ENCODE data around the gene TM4SF4. TPM values are rescaled to one million over a fixed set of nuclear protein-coding genes. Genes with fewer than 3 reads are reported as not detected.

Gene TM4SF4
- total RNA-seq, 4 donors from 2014 or later, result 3.4 TPM; not detected in 3

DNA sequence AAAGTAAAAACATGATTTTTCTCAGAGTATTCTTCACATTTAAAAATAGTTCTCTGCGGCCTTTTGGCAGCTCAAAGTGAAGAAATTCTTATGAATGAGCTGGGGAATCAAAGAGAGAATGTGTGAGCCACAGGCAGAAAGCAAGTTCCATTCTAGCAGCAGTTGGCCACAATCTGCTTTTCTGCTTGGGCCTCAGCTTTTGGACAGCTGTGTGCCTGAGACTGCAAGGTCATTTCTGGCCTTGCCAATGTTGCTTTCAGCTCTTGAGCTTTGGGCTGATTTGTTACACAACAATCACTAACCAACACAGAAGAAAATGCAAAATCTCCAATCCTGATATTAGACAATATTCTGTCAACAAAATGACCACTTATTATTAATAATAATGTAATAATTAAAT is 14.4 kb upstream of the TM4SF4 start:
- no peak overlapping the region for H3K27ac ChIP-seq
- no peaks in the 10 kb centered on the region for H3K27me3 ChIP-seq
- intact Hi-C loops (cut with DNase I), result no loop called here
- H3K36me3 ChIP-seq, result no peaks in the 10 kb centered on the region
- no peak for DNase-seq
- H3K4me1 ChIP-seq, result no peaks in the 10 kb centered on the region
- no peak for TF ChIP-seq POLR2A (IDR thresholded peaks at IDR 0.05)
- TF ChIP-seq, protein P1, sequence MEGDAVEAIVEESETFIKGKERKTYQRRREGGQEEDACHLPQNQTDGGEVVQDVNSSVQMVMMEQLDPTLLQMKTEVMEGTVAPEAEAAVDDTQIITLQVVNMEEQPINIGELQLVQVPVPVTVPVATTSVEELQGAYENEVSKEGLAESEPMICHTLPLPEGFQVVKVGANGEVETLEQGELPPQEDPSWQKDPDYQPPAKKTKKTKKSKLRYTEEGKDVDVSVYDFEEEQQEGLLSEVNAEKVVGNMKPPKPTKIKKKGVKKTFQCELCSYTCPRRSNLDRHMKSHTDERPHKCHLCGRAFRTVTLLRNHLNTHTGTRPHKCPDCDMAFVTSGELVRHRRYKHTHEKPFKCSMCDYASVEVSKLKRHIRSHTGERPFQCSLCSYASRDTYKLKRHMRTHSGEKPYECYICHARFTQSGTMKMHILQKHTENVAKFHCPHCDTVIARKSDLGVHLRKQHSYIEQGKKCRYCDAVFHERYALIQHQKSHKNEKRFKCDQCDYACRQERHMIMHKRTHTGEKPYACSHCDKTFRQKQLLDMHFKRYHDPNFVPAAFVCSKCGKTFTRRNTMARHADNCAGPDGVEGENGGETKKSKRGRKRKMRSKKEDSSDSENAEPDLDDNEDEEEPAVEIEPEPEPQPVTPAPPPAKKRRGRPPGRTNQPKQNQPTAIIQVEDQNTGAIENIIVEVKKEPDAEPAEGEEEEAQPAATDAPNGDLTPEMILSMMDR (IDR thresholded peaks at IDR 0.05), result no peak
- H3K4me3 ChIP-seq (replicated peaks in 1 of 3), result no peak overlapping the region
- no peaks in the 10 kb centered on the region for H3K9me3 ChIP-seq
- WGBS, 2 donors, result 50 to 80% methylated on average over 1 of the region's 1 CpG

GRCh38 chr3:149462051-149462450 is 12.4 kb upstream of the TM4SF4 start:
- Histone ChIP-seq H3K4me1 (no peaks in the 10 kb centered on the region), H3K9me3 (no peaks in the 10 kb centered on the region), H3K27me3 (no peaks in the 10 kb centered on the region), H3K4me3 (replicated peaks in 1 of 3) (no peak overlapping the region), H3K36me3 (no peaks in the 10 kb centered on the region), H3K27ac (no peak overlapping the region)
- intact Hi-C loops (cut with DNase I), result no loop called here
- WGBS, 2 donors, result 97 to 98% methylated on average over 3 of the region's 3 CpGs
- no peak for DNase-seq
- TF ChIP-seq, protein P1 (IDR thresholded peaks at IDR 0.05), result no peak
- TF ChIP-seq POLR2A (IDR thresholded peaks at IDR 0.05), result no peak

GRCh38 chr3:149462581-149463011 is 11.9 kb upstream of the TM4SF4 start:
- intact Hi-C loops (cut with DNase I), result no loop called here
- no peaks in the 10 kb centered on the region for H3K4me1 ChIP-seq
- no peaks in the 10 kb centered on the region for H3K27me3 ChIP-seq
- no peak for TF ChIP-seq POLR2A (IDR thresholded peaks at IDR 0.05)
- TF ChIP-seq, protein P1 (IDR thresholded peaks at IDR 0.05), result no peak
- no peak overlapping the region for H3K4me3 ChIP-seq (replicated peaks in 1 of 3)
- no peak overlapping the region for H3K27ac ChIP-seq
- 68 to 70% methylated on average over 2 of the region's 2 CpGs for WGBS, 2 donors
- H3K9me3 ChIP-seq, result no peaks in the 10 kb centered on the region
- no peak for DNase-seq
- no peaks in the 10 kb centered on the region for H3K36me3 ChIP-seq

- H3K4me1 ChIP-seq, result no peaks in the 10 kb centered on the region
- no peak for DNase-seq
- H3K9me3 ChIP-seq, result no peaks in the 10 kb centered on the region
- H3K4me3 ChIP-seq (replicated peaks in 1 of 3), result no peak overlapping the region
- no peak overlapping the region for H3K27ac ChIP-seq
- no peak for TF ChIP-seq POLR2A (IDR thresholded peaks at IDR 0.05)
- no peaks in the 10 kb centered on the region for H3K36me3 ChIP-seq
- H3K27me3 ChIP-seq, result no peaks in the 10 kb centered on the region
- intact Hi-C loops (cut with DNase I), result no loop called here
- 96 to 97% methylated on average over 18 of the region's 18 CpGs for WGBS, 2 donors
These were observed 10.6 kb upstream of the TM4SF4 start for GRCh38 chr3:149463921-149464320.

DNA sequence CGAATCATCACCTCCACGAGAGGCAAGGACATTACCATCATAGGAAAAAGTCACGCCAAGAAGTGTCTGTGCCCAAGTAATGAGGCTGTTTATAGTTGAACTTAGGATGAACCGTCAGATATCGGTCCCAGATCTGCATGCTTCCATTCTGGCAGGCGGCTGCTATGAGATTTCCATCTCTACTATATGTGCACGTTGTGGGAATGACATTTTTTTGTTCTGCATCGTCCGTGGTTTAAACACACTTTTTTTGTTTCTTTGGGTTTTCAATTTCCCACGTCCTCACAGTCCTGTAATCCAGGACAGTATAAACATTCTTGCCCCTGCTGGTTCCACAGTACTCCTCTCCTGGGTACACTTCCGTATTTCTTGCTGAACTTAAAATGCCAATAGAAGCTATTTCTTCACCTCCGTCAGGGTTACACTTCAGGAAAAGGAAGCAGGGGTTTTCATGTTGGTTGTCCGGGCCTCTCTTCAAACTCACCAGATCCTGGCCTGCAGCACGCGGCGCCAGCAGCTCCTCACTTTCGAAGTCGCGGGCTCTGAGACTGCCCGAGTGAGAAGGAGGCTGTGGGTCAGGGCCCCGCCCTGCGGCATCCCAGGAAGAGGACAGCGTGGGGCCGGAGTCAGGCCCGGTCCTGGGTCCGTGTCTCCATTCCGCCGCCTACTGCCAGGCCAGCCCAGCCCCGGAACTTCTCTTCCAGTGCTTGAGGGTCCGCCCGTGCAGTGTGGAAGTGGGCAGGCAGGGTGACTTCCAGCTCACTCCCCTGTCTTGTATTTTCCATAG is 9.8 kb upstream of the TM4SF4 start:
- Histone ChIP-seq H3K9me3 (no peaks in the 10 kb centered on the region), H3K27me3 (no peaks in the 10 kb centered on the region), H3K4me1 (no peaks in the 10 kb centered on the region), H3K27ac (no peak overlapping the region), H3K4me3 (replicated peaks in 1 of 3) (no peak overlapping the region), H3K36me3 (no peaks in the 10 kb centered on the region)
- DNase-seq, result no peak
- WGBS, 2 donors, result 91% methylated on average over 31 of the region's 31 CpGs
- TF ChIP-seq, protein P1 (IDR thresholded peaks at IDR 0.05), result no peak
- TF ChIP-seq POLR2A (IDR thresholded peaks at IDR 0.05), result no peak
- intact Hi-C loops (cut with DNase I), result no loop called here
